Measurements from ENCODE around the gene FRMD4A.

FRMD4A gene

DNA sequence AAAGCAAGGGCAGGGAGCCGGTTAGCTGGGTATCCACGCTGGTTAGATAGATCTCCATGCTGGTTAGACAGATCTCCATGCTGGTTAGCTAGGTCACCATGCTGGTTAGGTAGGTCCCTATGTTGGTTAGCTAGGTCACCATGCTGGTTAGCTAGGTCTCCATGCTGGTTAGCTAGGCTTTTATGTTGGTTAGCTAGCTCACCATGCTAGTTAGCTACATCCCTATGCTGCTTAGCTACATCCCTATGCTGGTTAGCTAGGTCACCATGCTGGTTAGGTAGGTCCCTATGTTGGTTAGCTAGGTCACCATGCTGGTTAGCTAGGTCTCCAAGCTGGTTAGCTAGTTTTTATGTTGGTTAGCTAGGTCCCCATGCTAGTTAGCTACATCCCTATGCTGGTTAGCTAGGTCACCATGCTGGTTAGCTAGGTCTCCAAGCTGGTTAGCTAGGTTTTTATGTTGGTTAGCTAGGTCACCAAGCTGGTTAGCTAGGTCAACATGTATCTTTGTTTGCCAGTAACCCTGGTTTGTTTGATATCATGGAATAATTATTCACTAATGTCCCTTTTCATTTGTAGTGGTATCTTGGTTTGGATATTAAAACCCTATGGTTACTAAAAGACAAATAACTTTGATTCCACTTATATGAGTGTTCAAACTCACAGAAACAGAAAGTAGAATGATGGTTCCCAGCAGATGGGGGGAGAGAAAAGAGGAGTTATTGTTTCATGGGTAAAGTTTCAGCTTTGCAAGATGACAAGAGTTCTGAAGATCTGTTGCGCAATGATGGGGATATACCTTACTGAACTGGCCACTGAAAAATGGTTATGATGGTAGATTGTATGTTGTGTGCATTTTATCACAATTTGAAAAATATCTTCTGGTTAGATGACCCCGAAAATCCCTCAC, 607.7 kb downstream of the FRMD4A start:
- H3K4me3 ChIP-seq (ENCODE audit: low read depth in 1 of 2, low read length in 1 of 2): no peak overlapping the region
- no peak overlapping the region for H3K27ac ChIP-seq
- TF ChIP-seq, protein P1, sequence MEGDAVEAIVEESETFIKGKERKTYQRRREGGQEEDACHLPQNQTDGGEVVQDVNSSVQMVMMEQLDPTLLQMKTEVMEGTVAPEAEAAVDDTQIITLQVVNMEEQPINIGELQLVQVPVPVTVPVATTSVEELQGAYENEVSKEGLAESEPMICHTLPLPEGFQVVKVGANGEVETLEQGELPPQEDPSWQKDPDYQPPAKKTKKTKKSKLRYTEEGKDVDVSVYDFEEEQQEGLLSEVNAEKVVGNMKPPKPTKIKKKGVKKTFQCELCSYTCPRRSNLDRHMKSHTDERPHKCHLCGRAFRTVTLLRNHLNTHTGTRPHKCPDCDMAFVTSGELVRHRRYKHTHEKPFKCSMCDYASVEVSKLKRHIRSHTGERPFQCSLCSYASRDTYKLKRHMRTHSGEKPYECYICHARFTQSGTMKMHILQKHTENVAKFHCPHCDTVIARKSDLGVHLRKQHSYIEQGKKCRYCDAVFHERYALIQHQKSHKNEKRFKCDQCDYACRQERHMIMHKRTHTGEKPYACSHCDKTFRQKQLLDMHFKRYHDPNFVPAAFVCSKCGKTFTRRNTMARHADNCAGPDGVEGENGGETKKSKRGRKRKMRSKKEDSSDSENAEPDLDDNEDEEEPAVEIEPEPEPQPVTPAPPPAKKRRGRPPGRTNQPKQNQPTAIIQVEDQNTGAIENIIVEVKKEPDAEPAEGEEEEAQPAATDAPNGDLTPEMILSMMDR (IDR thresholded peaks at IDR 0.05): no peak
- no peaks in the 10 kb centered on the region for H3K9me3 ChIP-seq
- no peaks in the 10 kb centered on the region for H3K36me3 ChIP-seq
- peaks cover 6 to 7% of the 10 kb centered on the region in 2 experiments for H3K4me1 ChIP-seq (ENCODE audit: control insufficient read depth in 1 of 2, insufficient read depth in 1 of 2, low read depth in 1 of 2, low read length in 1 of 2)
- peaks cover 10% of the 10 kb centered on the region for H3K27me3 ChIP-seq

DNA sequence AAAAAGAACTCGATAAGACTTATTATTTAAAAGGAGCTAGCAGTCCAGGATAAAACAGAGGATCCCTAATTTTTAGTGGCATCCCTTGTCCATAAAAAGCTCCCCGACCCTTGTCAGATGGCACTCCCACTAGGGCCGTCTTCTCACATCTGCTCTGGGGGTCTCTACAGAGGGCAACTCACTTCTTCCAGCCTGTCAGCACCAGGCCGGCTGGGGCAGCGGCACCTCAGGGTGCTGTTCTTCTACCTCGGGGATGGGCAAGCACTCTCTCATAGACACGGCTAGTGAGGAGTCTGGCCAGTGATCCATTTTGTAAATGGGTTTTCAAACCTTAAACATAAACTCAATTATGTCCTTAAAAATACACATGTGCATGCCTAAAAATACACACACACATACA, 609.2 kb downstream of the FRMD4A start:
- H3K27ac ChIP-seq: no peak overlapping the region
- H3K36me3 ChIP-seq: no peaks in the 10 kb centered on the region
- peaks cover 13% of the 10 kb centered on the region for H3K27me3 ChIP-seq
- H3K9me3 ChIP-seq: no peaks in the 10 kb centered on the region
- peaks cover 8 to 10% of the 10 kb centered on the region in 2 experiments for H3K4me1 ChIP-seq (ENCODE audit: control insufficient read depth in 1 of 2, insufficient read depth in 1 of 2, low read depth in 1 of 2, low read length in 1 of 2)
- TF ChIP-seq, protein P1 (IDR thresholded peaks at IDR 0.05): no peak
- H3K4me3 ChIP-seq (ENCODE audit: low read depth in 1 of 2, low read length in 1 of 2): no peak overlapping the region

- peaks cover 13% of the 10 kb centered on the region for H3K27me3 ChIP-seq
- peaks cover 8 to 10% of the 10 kb centered on the region in 2 experiments for H3K4me1 ChIP-seq (ENCODE audit: control insufficient read depth in 1 of 2, insufficient read depth in 1 of 2, low read depth in 1 of 2, low read length in 1 of 2)
- H3K9me3 ChIP-seq: no peaks in the 10 kb centered on the region
- TF ChIP-seq, protein P1 (IDR thresholded peaks at IDR 0.05): no peak
- H3K4me3 ChIP-seq (ENCODE audit: low read depth in 1 of 2, low read length in 1 of 2): no peak overlapping the region
- no peak overlapping the region for H3K27ac ChIP-seq
- no peaks in the 10 kb centered on the region for H3K36me3 ChIP-seq
Observed at GRCh38 chr10:13720699-13721098, 610.0 kb downstream of the FRMD4A start.

GRCh38 chr10:13719425-13719824, 611.3 kb downstream of the FRMD4A start:
- Histone ChIP-seq H3K9me3 (no peaks in the 10 kb centered on the region), H3K4me1 (ENCODE audit: control insufficient read depth in 1 of 2, insufficient read depth in 1 of 2, low read depth in 1 of 2, low read length in 1 of 2) (peaks cover 8 to 10% of the 10 kb centered on the region in 2 experiments), H3K27ac (no peak overlapping the region), H3K4me3 (ENCODE audit: low read depth in 1 of 2, low read length in 1 of 2) (no peak overlapping the region), H3K27me3 (peaks cover 13% of the 10 kb centered on the region), H3K36me3 (no peaks in the 10 kb centered on the region)
- TF ChIP-seq, protein P1 (IDR thresholded peaks at IDR 0.05): no peak

DNA sequence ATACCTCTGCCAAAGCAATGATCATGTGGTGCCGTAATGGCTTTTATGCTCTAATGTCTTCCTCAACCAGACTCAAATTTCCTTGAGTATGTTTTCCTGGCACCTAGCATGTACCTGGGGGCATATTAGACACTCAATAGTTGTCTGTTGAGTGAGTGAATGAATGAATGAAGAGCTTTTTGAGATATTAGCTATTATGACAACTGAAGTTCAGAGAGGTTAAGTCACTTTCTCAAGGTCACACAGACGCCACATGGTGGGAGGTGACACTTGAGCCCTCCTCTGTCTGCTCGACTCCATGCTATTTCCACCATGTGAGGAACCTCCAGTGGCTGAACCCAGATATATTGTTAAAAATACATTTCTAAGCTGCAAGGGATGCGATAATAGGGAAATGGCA, 611.9 kb downstream of the FRMD4A start:
- Histone ChIP-seq H3K27ac (no peak overlapping the region), H3K4me3 (ENCODE audit: low read depth in 1 of 2, low read length in 1 of 2) (no peak overlapping the region)

More for the DNA sequence above, 611.9 kb downstream of the FRMD4A start:
- peaks cover 13% of the 10 kb centered on the region for H3K27me3 ChIP-seq
- peaks cover 8 to 10% of the 10 kb centered on the region in 2 experiments for H3K4me1 ChIP-seq (ENCODE audit: control insufficient read depth in 1 of 2, insufficient read depth in 1 of 2, low read depth in 1 of 2, low read length in 1 of 2)
- TF ChIP-seq, protein P1 (IDR thresholded peaks at IDR 0.05): no peak
- H3K36me3 ChIP-seq: no peaks in the 10 kb centered on the region
- H3K9me3 ChIP-seq: no peaks in the 10 kb centered on the region
